ENCODE results near the gene COA3.

GRCh38 chr17:42809250-42809649, 10.7 kb upstream of the COA3 start:
- TF ChIP-seq CTCF (IDR thresholded peaks at IDR 0.05) (no peak), POLR2A (IDR thresholded peaks at IDR 0.05) (no peak)
